Measurements from ENCODE around the gene TMEM191C.
"Not testable (repeated sequence)": the region's sequence is repeated elsewhere in the genome, so short reads cannot be mapped to it uniquely, and the experiment has no call there.

Gene TMEM191C

GRCh38 chr22:21448627-21449416, 18.4 kb upstream of the TMEM191C start:
- Histone ChIP-seq H3K4me3 (ENCODE audit: low read depth in 1 of 2, low read length in 2 of 2) (no peak overlapping the region), H3K9me3 (ENCODE audit: control insufficient read depth in 1 of 2, low read length in 2 of 2) (no peaks in the 10 kb centered on the region), H3K36me3 (ENCODE audit: control insufficient read depth in 1 of 2, insufficient read depth in 2 of 2, low read length in 2 of 2) (peaks cover 0 to 28% of the 10 kb centered on the region in 2 donors), H3K4me1 (ENCODE audit: control insufficient read depth in 1 of 2, insufficient read depth in 2 of 2, low read length in 2 of 2) (no peaks in the 10 kb centered on the region), H3K27ac (ENCODE audit: low read length) (no peak overlapping the region), H3K27me3 (ENCODE audit: low read depth, low read length) (no peaks in the 10 kb centered on the region)

- Histone ChIP-seq H3K36me3 (ENCODE audit: control insufficient read depth in 1 of 2, insufficient read depth in 2 of 2, low read length in 2 of 2) (peaks cover 0 to 28% of the 10 kb centered on the region in 2 donors), H3K4me1 (ENCODE audit: control insufficient read depth in 1 of 2, insufficient read depth in 2 of 2, low read length in 2 of 2) (no peaks in the 10 kb centered on the region), H3K4me3 (ENCODE audit: low read depth in 1 of 2, low read length in 2 of 2) (no peak overlapping the region), H3K27me3 (ENCODE audit: low read depth, low read length) (no peaks in the 10 kb centered on the region), H3K9me3 (ENCODE audit: control insufficient read depth in 1 of 2, low read length in 2 of 2) (no peaks in the 10 kb centered on the region), H3K27ac (ENCODE audit: low read length) (no peak overlapping the region)
These were observed 17.5 kb upstream of the TMEM191C start for GRCh38 chr22:21449531-21450319.

GRCh38 chr22:21450320-21450831, 16.8 kb upstream of the TMEM191C start:
- H3K36me3 ChIP-seq (ENCODE audit: control insufficient read depth in 1 of 2, insufficient read depth in 2 of 2, low read length in 2 of 2): peaks cover 0 to 23% of the 10 kb centered on the region in 2 donors
- H3K4me1 ChIP-seq (ENCODE audit: control insufficient read depth in 1 of 2, insufficient read depth in 2 of 2, low read length in 2 of 2): no peaks in the 10 kb centered on the region
- no peaks in the 10 kb centered on the region for H3K27me3 ChIP-seq (ENCODE audit: low read depth, low read length)
- H3K9me3 ChIP-seq (ENCODE audit: control insufficient read depth in 1 of 2, low read length in 2 of 2): no peaks in the 10 kb centered on the region
- H3K27ac ChIP-seq (ENCODE audit: low read length): no peak overlapping the region
- no peak overlapping the region for H3K4me3 ChIP-seq (ENCODE audit: low read depth in 1 of 2, low read length in 2 of 2)

GRCh38 chr22:21450858-21451353, 16.3 kb upstream of the TMEM191C start:
- Histone ChIP-seq H3K4me3 (ENCODE audit: low read depth in 1 of 2, low read length in 2 of 2) (no peak overlapping the region), H3K36me3 (ENCODE audit: control insufficient read depth in 1 of 2, insufficient read depth in 2 of 2, low read length in 2 of 2) (peaks cover 0 to 17% of the 10 kb centered on the region in 2 donors), H3K27me3 (ENCODE audit: low read depth, low read length) (no peaks in the 10 kb centered on the region), H3K27ac (ENCODE audit: low read length) (no peak overlapping the region), H3K4me1 (ENCODE audit: control insufficient read depth in 1 of 2, insufficient read depth in 2 of 2, low read length in 2 of 2) (no peaks in the 10 kb centered on the region), H3K9me3 (ENCODE audit: control insufficient read depth in 1 of 2, low read length in 2 of 2) (no peaks in the 10 kb centered on the region)

- Histone ChIP-seq H3K27ac (ENCODE audit: low read length) (no peak overlapping the region), H3K4me3 (ENCODE audit: low read depth in 1 of 2, low read length in 2 of 2) (no peak overlapping the region), H3K36me3 (ENCODE audit: control insufficient read depth in 1 of 2, insufficient read depth in 2 of 2, low read length in 2 of 2) (peaks cover 0 to 8% of the 10 kb centered on the region in 2 donors), H3K4me1 (ENCODE audit: control insufficient read depth in 1 of 2, insufficient read depth in 2 of 2, low read length in 2 of 2) (no peaks in the 10 kb centered on the region), H3K27me3 (ENCODE audit: low read depth, low read length) (no peaks in the 10 kb centered on the region), H3K9me3 (ENCODE audit: control insufficient read depth in 1 of 2, low read length in 2 of 2) (no peaks in the 10 kb centered on the region)
These were observed 15.4 kb upstream of the TMEM191C start for GRCh38 chr22:21451545-21452520.

GRCh38 chr22:21452666-21453065, 14.5 kb upstream of the TMEM191C start:
- H3K4me3 ChIP-seq (ENCODE audit: low read depth in 1 of 2, low read length in 2 of 2); H3K36me3 ChIP-seq (ENCODE audit: control insufficient read depth in 1 of 2, insufficient read depth in 2 of 2, low read length in 2 of 2); H3K9me3 ChIP-seq (ENCODE audit: control insufficient read depth in 1 of 2, low read length in 2 of 2); H3K27me3 ChIP-seq (ENCODE audit: low read depth, low read length); H3K27ac ChIP-seq (ENCODE audit: low read length); H3K4me1 ChIP-seq (ENCODE audit: control insufficient read depth in 1 of 2, insufficient read depth in 2 of 2, low read length in 2 of 2): not testable (repeated sequence)

GRCh38 chr22:21454998-21455333, 12.2 kb upstream of the TMEM191C start:
- not testable (repeated sequence) for H3K9me3 ChIP-seq (ENCODE audit: control insufficient read depth in 1 of 2, low read length in 2 of 2); H3K4me1 ChIP-seq (ENCODE audit: control insufficient read depth in 1 of 2, insufficient read depth in 2 of 2, low read length in 2 of 2); H3K4me3 ChIP-seq (ENCODE audit: low read depth in 1 of 2, low read length in 2 of 2); H3K27ac ChIP-seq (ENCODE audit: low read length); H3K36me3 ChIP-seq (ENCODE audit: control insufficient read depth in 1 of 2, insufficient read depth in 2 of 2, low read length in 2 of 2); H3K27me3 ChIP-seq (ENCODE audit: low read depth, low read length)

GRCh38 chr22:21455334-21456089, 11.7 kb upstream of the TMEM191C start:
- Histone ChIP-seq H3K27ac (ENCODE audit: low read length) (no peak overlapping the region), H3K4me3 (ENCODE audit: low read depth in 1 of 2, low read length in 2 of 2) (no peak overlapping the region), H3K27me3 (ENCODE audit: low read depth, low read length) (no peaks in the 10 kb centered on the region), H3K36me3 (ENCODE audit: control insufficient read depth in 1 of 2, insufficient read depth in 2 of 2, low read length in 2 of 2) (no peaks in the 10 kb centered on the region), H3K4me1 (ENCODE audit: control insufficient read depth in 1 of 2, insufficient read depth in 2 of 2, low read length in 2 of 2) (no peaks in the 10 kb centered on the region), H3K9me3 (ENCODE audit: control insufficient read depth in 1 of 2, low read length in 2 of 2) (no peaks in the 10 kb centered on the region)

- no peaks in the 10 kb centered on the region for H3K4me1 ChIP-seq (ENCODE audit: control insufficient read depth in 1 of 2, insufficient read depth in 2 of 2, low read length in 2 of 2)
- no peaks in the 10 kb centered on the region for H3K36me3 ChIP-seq (ENCODE audit: control insufficient read depth in 1 of 2, insufficient read depth in 2 of 2, low read length in 2 of 2)
- no peak overlapping the region for H3K27ac ChIP-seq (ENCODE audit: low read length)
- H3K4me3 ChIP-seq (ENCODE audit: low read depth in 1 of 2, low read length in 2 of 2): no peak overlapping the region
- H3K27me3 ChIP-seq (ENCODE audit: low read depth, low read length): no peaks in the 10 kb centered on the region
- no peaks in the 10 kb centered on the region for H3K9me3 ChIP-seq (ENCODE audit: control insufficient read depth in 1 of 2, low read length in 2 of 2)
These were observed 10.0 kb upstream of the TMEM191C start for GRCh38 chr22:21457023-21457787.

- not testable (repeated sequence) for H3K4me3 ChIP-seq (ENCODE audit: low read depth in 1 of 2, low read length in 2 of 2); H3K36me3 ChIP-seq (ENCODE audit: control insufficient read depth in 1 of 2, insufficient read depth in 2 of 2, low read length in 2 of 2); H3K27me3 ChIP-seq (ENCODE audit: low read depth, low read length); H3K4me1 ChIP-seq (ENCODE audit: control insufficient read depth in 1 of 2, insufficient read depth in 2 of 2, low read length in 2 of 2); H3K27ac ChIP-seq (ENCODE audit: low read length); H3K9me3 ChIP-seq (ENCODE audit: control insufficient read depth in 1 of 2, low read length in 2 of 2)
These were observed 4.5 kb upstream of the TMEM191C start for GRCh38 chr22:21462672-21463071.
